ENCODE measurements around the gene NUPR1.
A peak's percentile ranks its signal among the peaks of the same experiment; 100 is the strongest.

Gene NUPR1

GRCh38 chr16:28554634-28555423, 16.1 kb upstream of the NUPR1 start (continued):
- TF ChIP-seq OVOL3 (tag by site-specific recombination; IDR thresholded peaks at IDR 0.05) (no peak), ZSCAN30 (tag by site-specific recombination; IDR thresholded peaks at IDR 0.05) (no peak), PRDM6 (tag by site-specific recombination; IDR thresholded peaks at IDR 0.05) (no peak), ZSCAN16 (tag by site-specific recombination; IDR thresholded peaks at IDR 0.05) (no peak), ZNF670 (tag by site-specific recombination; IDR thresholded peaks at IDR 0.05; ENCODE audit: low read depth) (no peak), ZNF10 (tag by site-specific recombination; IDR thresholded peaks at IDR 0.05) (no peak), ZNF202 (tag by site-specific recombination; IDR thresholded peaks at IDR 0.05; ENCODE audit: borderline replicate concordance) (no peak), HOXC10 (CRISPR knock-in tag; IDR thresholded peaks at IDR 0.05) (no peak)

DNA sequence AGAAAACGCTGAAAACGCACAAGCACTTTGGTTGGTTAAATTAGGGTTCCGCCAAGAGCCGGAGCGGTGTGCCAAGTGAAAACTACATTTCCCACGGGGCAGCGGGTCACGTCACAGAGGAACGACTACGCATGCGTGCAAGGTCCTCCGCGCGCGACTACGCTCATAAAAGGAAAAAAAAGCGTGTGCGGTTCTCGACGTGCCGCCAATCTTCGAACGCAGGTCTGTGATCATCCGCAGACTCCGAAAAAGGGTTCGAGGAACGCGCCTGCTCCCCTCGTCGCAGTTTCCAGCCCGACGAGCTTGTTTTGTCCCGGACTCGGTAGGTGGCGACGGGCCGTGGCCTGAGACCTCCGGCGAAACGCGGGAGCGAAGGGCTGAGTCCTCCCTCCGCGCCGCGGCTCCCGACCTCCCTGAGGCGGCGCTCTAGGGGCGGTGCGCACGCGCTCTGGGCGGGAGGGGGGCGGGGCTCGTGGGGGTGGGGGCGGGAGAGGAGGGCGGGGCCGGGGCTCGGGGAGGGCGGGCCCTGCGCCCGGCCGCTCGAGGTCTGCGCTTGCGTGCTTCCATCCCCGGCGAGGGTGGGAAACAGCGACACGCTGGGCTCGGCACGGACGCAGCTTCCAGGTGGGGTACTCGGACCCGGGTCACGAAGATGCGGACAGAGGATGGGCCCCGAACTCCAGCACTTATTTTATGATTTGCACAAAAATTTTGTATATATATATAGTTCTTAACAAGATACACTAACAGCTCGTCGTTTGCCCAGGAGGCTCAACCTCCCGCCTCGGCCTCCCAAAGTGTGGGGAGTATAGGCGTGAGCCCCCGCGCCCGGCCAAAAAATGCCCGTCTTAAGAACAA, 15.2 kb upstream of the NUPR1 start, which contains the start of gene SGF29:
Gene SGF29, plus strand, starts transcription at position 145 of the 858 bp plus-strand sequence. CDS start 27,150 bp downstream, outside the sequence.
- Histone ChIP-seq H3K36me3 (ENCODE audit: control insufficient read depth in 2 of 2, insufficient read depth in 1 of 2, low read length in 2 of 2) (peaks cover 4 to 7% of the 10 kb centered on the region in 2 experiments; a peak in 2 of 3 replicates), H3K27ac (ENCODE audit: extremely low read depth, low read depth, low read length) (peak within 1 kb of the TSS; percentile 98), H3K9me3 (ENCODE audit: control insufficient read depth, insufficient read depth, low read depth, low read length) (no peaks in the 10 kb centered on the region), H3K4me3 (ENCODE audit: low read depth, low read length) (peak within 1 kb of the TSS; percentile 85), H3K4me1 (ENCODE audit: control insufficient read depth, insufficient read depth, low read length) (peaks cover 6% of the 10 kb centered on the region; the same call in 1 of the 2 replicates)
- CTCF ChIA-PET = interaction anchor here (0.6 to 1.7 kb wide), 7 partner anchors 11 to 390 kb away, joined by 3 to 5 read pairs (median 4); no protein-coding TSS in a partner anchor
- POLR2A ChIA-PET = interaction anchor here (0.6 to 1.3 kb wide), 4 partner anchors 10 to 50 kb away, joined by 3 to 6 read pairs (median 4); no protein-coding TSS in a partner anchor
- TF ChIP-seq, protein P1, sequence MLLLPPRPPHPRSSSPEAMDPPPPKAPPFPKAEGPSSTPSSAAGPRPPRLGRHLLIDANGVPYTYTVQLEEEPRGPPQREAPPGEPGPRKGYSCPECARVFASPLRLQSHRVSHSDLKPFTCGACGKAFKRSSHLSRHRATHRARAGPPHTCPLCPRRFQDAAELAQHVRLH (tag by site-specific recombination; IDR thresholded peaks at IDR 0.05) = peak; percentile 56; the same call in 1 of the 2 replicates
- TF ChIP-seq ZNF202 (tag by site-specific recombination; IDR thresholded peaks at IDR 0.05; ENCODE audit: borderline replicate concordance) = no peak
- TF ChIP-seq KLF7 (tag by site-specific recombination; IDR thresholded peaks at IDR 0.05; ENCODE audit: borderline replicate concordance) = 0 out of 2 replicates have a peak, but pooled peaks have one; percentile 55
- no peak for TF ChIP-seq ZNF37A (tag by site-specific recombination; IDR thresholded peaks at IDR 0.05)
- 0 out of 2 replicates have a peak, but pooled peaks have one; percentile 28 for TF ChIP-seq ZIC2 (tag by site-specific recombination; IDR thresholded peaks at IDR 0.05)
- peak; percentile 24; the same call in 1 of the 2 replicates for TF ChIP-seq ZNF707 (tag by site-specific recombination; IDR thresholded peaks at IDR 0.05)
- TF ChIP-seq ZBTB1 (tag by site-specific recombination; IDR thresholded peaks at IDR 0.05) = peak; percentile 95
- no peak for TF ChIP-seq ZNF701 (tag by site-specific recombination; IDR thresholded peaks at IDR 0.05)
- TF ChIP-seq GLIS2 (tag by site-specific recombination; IDR thresholded peaks at IDR 0.05) = no peak; the same call in 1 of the 2 replicates
- TF ChIP-seq ZNF521 (tag by site-specific recombination; IDR thresholded peaks at IDR 0.05) = no peak
- peak; percentile 65 for TF ChIP-seq OVOL3 (tag by site-specific recombination; IDR thresholded peaks at IDR 0.05)
- no peak for TF ChIP-seq SCRT1 (tag by site-specific recombination; IDR thresholded peaks at IDR 0.05; ENCODE audit: borderline replicate concordance)
- TF ChIP-seq ZNF544 (tag by site-specific recombination; IDR thresholded peaks at IDR 0.05) = no peak
- TF ChIP-seq ZNF121 (tag by site-specific recombination; IDR thresholded peaks at IDR 0.05) = no peak
- TF ChIP-seq ZNF501 (tag by site-specific recombination; IDR thresholded peaks at IDR 0.05) = peak; percentile 84; the same call in 1 of the 2 replicates
- peak; percentile 59; the same call in 1 of the 2 replicates for TF ChIP-seq ZSCAN4 (tag by site-specific recombination; IDR thresholded peaks at IDR 0.05)
- TF ChIP-seq, protein P2, sequence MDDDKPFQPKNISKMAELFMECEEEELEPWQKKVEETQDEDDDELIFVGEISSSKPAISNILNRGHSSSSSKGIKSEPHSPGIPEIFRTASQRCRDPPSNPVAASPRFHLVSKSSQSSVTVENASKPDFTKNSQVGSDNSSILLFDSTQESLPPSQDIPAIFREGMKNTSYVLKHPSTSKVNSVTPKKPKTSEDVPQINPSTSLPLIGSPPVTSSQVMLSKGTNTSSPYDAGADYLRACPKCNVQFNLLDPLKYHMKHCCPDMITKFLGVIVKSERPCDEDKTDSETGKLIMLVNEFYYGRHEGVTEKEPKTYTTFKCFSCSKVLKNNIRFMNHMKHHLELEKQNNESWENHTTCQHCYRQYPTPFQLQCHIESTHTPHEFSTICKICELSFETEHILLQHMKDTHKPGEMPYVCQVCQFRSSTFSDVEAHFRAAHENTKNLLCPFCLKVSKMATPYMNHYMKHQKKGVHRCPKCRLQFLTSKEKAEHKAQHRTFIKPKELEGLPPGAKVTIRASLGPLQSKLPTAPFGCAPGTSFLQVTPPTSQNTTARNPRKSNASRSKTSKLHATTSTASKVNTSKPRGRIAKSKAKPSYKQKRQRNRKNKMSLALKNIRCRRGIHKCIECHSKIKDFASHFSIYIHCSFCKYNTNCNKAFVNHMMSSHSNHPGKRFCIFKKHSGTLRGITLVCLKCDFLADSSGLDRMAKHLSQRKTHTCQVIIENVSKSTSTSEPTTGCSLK (tag by site-specific recombination; IDR thresholded peaks at IDR 0.05) = no peak
- no peak for TF ChIP-seq ZNF664 (tag by site-specific recombination; IDR thresholded peaks at IDR 0.05)
- 0 out of 2 replicates have a peak, but pooled peaks have one; percentile 30 for TF ChIP-seq ZNF639 (tag by site-specific recombination; IDR thresholded peaks at IDR 0.05)
- TF ChIP-seq ZNF585B (tag by site-specific recombination; IDR thresholded peaks at IDR 0.05) = no peak
- TF ChIP-seq SP7 (tag by site-specific recombination; IDR thresholded peaks at IDR 0.05) = peak; percentile 87
- TF ChIP-seq ZNF626 (tag by site-specific recombination; IDR thresholded peaks at IDR 0.05) = no peak

Data from HEK293 (cell line).